Breast epithelium (tissue), 4 donors: ENCODE data around the gene GNGT1. TPM values are rescaled to one million over a fixed set of nuclear protein-coding genes. Genes with fewer than 3 reads are reported as not detected.
"Not testable (repeated sequence)": the region's sequence is repeated elsewhere in the genome, so short reads cannot be mapped to it uniquely, and the experiment has no call there.

ENCODE experiments used
- DNase-seq, 2 donors: peaks; one replicate each; pipeline ENCODE4 v3.0.0-alpha.2; 2019; ENCODE audit warnings: low spot score in 2 of 2
- H3K27ac ChIP-seq, 2 donors: fragments of 200-600 bp; sonication (generic) in 1 of 2; one replicate each; pipeline ENCODE4 v1.5.1; 2016 to 2019; ENCODE audit warnings: mild to moderate bottlenecking in 1 of 2
- H3K27me3 ChIP-seq, 2 donors: fragments of 200-600 bp; sonication (generic) in 1 of 2; one replicate each; pipeline versions ENCODE4 v1.5.1 to v1.6.0; 2017 to 2019; ENCODE audit warnings: control low read depth in 1 of 2, mild to moderate bottlenecking in 1 of 2
- H3K36me3 ChIP-seq: fragments of 200-600 bp; one replicate; pipeline ENCODE4 v1.5.1; 2019
- H3K4me1 ChIP-seq, 2 donors: fragments of 200-600 bp; sonication (generic); one replicate each; pipeline ENCODE4 v1.5.1; 2016 to 2019; ENCODE audit warnings: control low read depth in 1 of 2
- H3K4me3 ChIP-seq, 3 donors: fragments of 200-600 bp; sonication (generic); 1 replicate in 2 of 3; 2 replicates in 1 of 3; pipeline ENCODE4 v1.5.1; 2016 to 2019; ENCODE audit warnings: mild to moderate bottlenecking in 3 of 3, moderate library complexity in 2 of 3
- H3K9me3 ChIP-seq, 2 donors: fragments of 200-600 bp; sonication (generic) in 1 of 2; one replicate each; pipeline ENCODE4 v1.5.1; 2016 to 2019; ENCODE audit warnings: control low read depth in 1 of 2
- CTCF ChIP-seq, 3 donors: fragments of 450-650 bp; IDR thresholded peaks; one replicate each; pipeline ENCODE4 v1.5.1; 2016 to 2017; ENCODE audit warnings: antibody characterized with exemption in 3 of 3, mild to moderate bottlenecking in 3 of 3, moderate library complexity in 3 of 3
- POLR2A ChIP-seq: fragments of 450-650 bp; IDR thresholded peaks from one replicate; pipeline ENCODE4 v1.6.1; 2016; ENCODE audit warnings: antibody characterized with exemption, mild to moderate bottlenecking, moderate library complexity
- POLR2AphosphoS5 ChIP-seq, 3 donors: sonication (generic); formaldehyde crosslinking; IDR thresholded peaks; one replicate each; pipeline ENCODE4 v1.6.1; 2017; ENCODE audit warnings: antibody characterized with exemption in 3 of 3
- intact Hi-C: fragments of 100-400 bp; cut with DNase I; formaldehyde crosslinking; loops from one replicate; pipeline ENCODE4 v1.15.1; 2023; ENCODE audit warnings: low total_unique reads
- total RNA-seq, 3 donors: library from RNA; depleted of rRNA; stranded (reverse); fragments of >200 nt; gene quantifications; one replicate each; pipeline ENCODE4 v1.1.0, GENCODE V29; 2016

The GNGT1 gene
- total RNA-seq, 3 donors from 2014 or later, result not detected

DNA sequence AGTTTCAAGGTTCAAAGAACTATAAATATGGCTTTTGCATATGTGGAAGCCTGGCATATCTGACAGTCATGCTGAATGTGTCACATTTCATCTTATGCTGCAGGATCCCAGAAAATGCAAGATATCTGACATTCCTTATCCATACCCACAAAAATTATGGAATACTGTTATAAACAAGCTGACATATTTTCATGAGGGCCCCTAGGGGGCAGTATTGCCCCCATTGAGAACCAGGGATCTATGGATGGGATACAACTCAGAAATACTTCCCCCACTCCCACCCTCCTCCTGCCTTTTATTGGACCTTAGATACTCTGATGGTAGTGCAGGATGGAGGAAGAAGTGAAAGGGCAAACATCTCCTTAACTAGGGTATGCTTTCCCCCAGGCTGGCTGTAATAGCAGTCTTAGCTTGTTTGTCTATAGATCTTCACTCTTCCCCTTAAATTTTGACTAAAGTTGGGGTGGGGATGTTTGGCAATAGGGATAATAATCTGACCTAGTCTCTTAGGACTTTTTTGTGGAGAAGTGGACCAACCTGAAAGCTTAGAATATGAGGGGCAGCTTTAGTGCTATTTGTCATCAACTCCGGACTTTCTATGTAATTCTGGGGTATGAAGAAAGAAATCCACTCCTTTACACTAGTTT, 3.5 kb upstream of the GNGT1 start:
- Histone ChIP-seq H3K9me3 (no peaks in the 10 kb centered on the region), H3K27ac (no peak overlapping the region), H3K4me1 (no peaks in the 10 kb centered on the region), H3K27me3 (no peaks in the 10 kb centered on the region), H3K4me3 (no peak overlapping the region), H3K36me3 (no peaks in the 10 kb centered on the region)
- TF ChIP-seq POLR2AphosphoS5 (IDR thresholded peaks at IDR 0.05), result no peak
- TF ChIP-seq CTCF (IDR thresholded peaks at IDR 0.05), result peak; percentile 26 to 40 (median 34)
- no peak for TF ChIP-seq POLR2A
- no peak for DNase-seq
- intact Hi-C loops, result no loop called here

- Histone ChIP-seq H3K4me3 (no peak overlapping the region), H3K36me3 (no peaks in the 10 kb centered on the region), H3K9me3 (no peaks in the 10 kb centered on the region), H3K27ac (peak overlapping the region in 1 of 2 donors; percentile 70), H3K27me3 (no peaks in the 10 kb centered on the region), H3K4me1 (no peaks in the 10 kb centered on the region)
- no peak for TF ChIP-seq CTCF (IDR thresholded peaks at IDR 0.05)
- peak in 1 of 3 donors; percentile 65 for TF ChIP-seq POLR2AphosphoS5 (IDR thresholded peaks at IDR 0.05)
- intact Hi-C loops, result no loop called here
- no peak for DNase-seq
These were observed 4.0 kb downstream of the GNGT1 start for GRCh38 chr7:93910076-93910994.

DNA sequence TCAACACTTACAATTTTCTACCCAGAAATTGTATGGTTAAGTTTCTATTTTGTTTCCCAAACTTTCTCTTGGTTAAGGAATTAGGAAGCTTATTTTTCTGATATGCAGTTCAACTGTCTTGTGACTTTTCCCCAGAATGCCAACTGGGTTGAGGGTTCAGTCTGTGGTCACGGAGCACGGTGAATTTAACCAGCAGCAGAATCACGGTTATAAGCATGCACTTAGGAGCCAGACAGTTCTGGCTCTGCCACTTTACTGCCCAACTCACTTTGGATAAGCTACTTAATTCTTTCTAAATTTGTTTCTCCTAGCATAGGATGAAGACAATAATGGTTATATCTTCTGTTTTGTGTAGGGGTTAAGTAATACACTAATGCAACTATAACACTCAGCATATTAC, 4.9 kb downstream of the GNGT1 start:
- H3K9me3 ChIP-seq, H3K27me3 ChIP-seq, intact Hi-C loops, H3K4me3 ChIP-seq, H3K4me1 ChIP-seq, DNase-seq, H3K36me3 ChIP-seq, H3K27ac ChIP-seq: not testable (repeated sequence)

- intact Hi-C loops, H3K4me1 ChIP-seq, H3K9me3 ChIP-seq, H3K27me3 ChIP-seq, H3K27ac ChIP-seq, DNase-seq, H3K36me3 ChIP-seq, H3K4me3 ChIP-seq: not testable (repeated sequence)
These were observed 5.3 kb downstream of the GNGT1 start for GRCh38 chr7:93911661-93912060.

GRCh38 chr7:93913197-93913596, 6.8 kb downstream of the GNGT1 start:
- Histone ChIP-seq H3K4me3 (no peak overlapping the region), H3K27me3 (no peaks in the 10 kb centered on the region), H3K27ac (peak overlapping the region in 1 of 2 donors; percentile 43), H3K4me1 (no peaks in the 10 kb centered on the region), H3K9me3 (no peaks in the 10 kb centered on the region), H3K36me3 (no peaks in the 10 kb centered on the region)
- TF ChIP-seq CTCF (IDR thresholded peaks at IDR 0.05) (no peak), POLR2AphosphoS5 (IDR thresholded peaks at IDR 0.05) (no peak), POLR2A (no peak)
- no peak for DNase-seq
- intact Hi-C loops, result no loop called here

DNA sequence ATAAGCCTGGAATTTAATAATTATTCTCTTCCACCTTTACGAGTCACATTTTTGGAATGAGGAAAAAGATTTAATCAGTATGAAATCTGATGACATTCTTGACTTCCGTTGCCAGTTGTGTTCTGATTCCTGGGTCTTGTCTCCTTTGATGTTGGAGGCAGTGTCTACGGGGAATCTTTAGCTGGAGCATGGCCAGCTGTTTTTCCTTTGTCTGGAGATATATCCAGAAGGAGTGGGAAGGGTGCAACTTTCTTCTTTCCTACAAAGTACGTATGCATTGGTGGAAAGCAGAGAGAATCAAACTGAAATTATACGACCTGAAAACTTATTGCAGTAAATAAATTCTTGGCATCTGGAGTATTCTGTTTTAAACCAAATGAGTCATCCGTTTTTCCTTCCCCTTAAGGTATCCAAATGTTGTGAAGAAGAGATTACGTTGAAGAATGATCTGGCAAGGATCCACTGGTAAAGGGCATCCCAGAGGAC, 8.3 kb downstream of the GNGT1 start:
- no peaks in the 10 kb centered on the region for H3K36me3 ChIP-seq
- intact Hi-C loops, result no loop called here
- DNase-seq, result no peak
- no peaks in the 10 kb centered on the region for H3K4me1 ChIP-seq
- no peaks in the 10 kb centered on the region for H3K9me3 ChIP-seq
- H3K27ac ChIP-seq, result peak overlapping the region; percentile 40 to 45
- no peaks in the 10 kb centered on the region for H3K27me3 ChIP-seq
- peak overlapping the region in 2 of 3 donors; percentile 11 to 35 for H3K4me3 ChIP-seq
- TF ChIP-seq POLR2A, result no peak
- TF ChIP-seq POLR2AphosphoS5 (IDR thresholded peaks at IDR 0.05), result no peak
- TF ChIP-seq CTCF (IDR thresholded peaks at IDR 0.05), result no peak

DNA sequence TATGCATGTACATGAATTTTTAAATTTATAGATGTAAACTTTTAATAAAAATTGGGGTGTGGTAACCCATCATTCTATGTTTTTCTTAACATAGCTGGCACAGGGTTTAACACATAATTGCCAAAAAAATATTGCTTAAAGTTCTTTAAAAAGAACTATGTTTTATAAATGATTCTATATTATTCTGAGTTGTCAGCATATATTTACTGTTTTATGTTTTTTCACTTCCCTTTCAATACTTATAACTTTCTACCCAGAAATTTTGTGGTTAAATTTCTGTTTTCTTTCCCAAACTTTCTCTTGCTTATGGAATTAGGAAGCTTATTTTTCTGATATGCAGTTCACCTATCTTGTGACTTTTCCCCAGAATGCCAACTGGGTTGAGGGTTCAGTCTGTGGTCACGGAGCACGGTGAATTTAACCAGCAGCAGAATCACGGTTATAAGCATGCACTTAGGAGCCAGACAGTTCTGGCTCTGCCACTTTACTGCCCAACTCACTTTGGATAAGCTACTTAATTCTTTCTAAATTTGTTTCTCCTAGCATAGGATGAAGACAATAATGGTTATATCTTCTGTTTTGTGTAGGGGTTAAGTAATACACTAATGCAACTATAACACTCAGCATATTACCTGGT, 9.0 kb downstream of the GNGT1 start:
- H3K27me3 ChIP-seq, H3K4me1 ChIP-seq, H3K4me3 ChIP-seq, H3K9me3 ChIP-seq, H3K36me3 ChIP-seq, DNase-seq, intact Hi-C loops: not testable (repeated sequence)
- H3K27ac ChIP-seq, result peak overlapping the region in 1 of 2 donors; percentile 32

DNA sequence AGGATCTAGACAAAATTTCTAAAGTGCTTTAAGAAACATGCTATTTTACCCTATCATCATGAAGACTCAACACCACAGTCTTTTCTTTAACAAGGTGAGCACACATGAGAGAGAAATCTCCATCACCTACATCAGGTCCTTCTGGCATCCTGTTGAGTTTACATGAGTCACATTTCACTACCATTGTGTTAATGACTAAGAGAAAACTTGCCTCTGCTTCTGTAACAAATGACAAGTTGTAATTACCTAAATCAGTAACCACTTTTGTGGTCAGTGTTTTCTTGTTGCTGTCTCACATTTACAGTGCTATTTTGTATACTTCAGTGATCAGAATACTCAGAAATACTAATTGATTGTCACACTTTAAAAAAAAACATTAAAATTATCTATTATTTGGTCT, 9.5 kb downstream of the GNGT1 start:
- H3K4me3 ChIP-seq, H3K36me3 ChIP-seq, intact Hi-C loops, DNase-seq, H3K4me1 ChIP-seq, H3K9me3 ChIP-seq, H3K27me3 ChIP-seq: not testable (repeated sequence)
- H3K27ac ChIP-seq, result peak overlapping the region in 1 of 2 donors; percentile 32
